ENCODE measurements around the gene MKNK2.
"Not testable (repeated sequence)": the region's sequence is repeated elsewhere in the genome, so short reads cannot be mapped to it uniquely, and the experiment has no call there.

Gene MKNK2

GRCh38 chr19:1992759-1993260 is 58.2 kb downstream of the MKNK2 start:
- no peak overlapping the region for H3K27ac ChIP-seq
- TF ChIP-seq ZFX (IDR thresholded peaks at IDR 0.05), result no peak
- TF ChIP-seq CTCF (conservative IDR thresholded peaks at IDR 0.05), result no peak

DNA sequence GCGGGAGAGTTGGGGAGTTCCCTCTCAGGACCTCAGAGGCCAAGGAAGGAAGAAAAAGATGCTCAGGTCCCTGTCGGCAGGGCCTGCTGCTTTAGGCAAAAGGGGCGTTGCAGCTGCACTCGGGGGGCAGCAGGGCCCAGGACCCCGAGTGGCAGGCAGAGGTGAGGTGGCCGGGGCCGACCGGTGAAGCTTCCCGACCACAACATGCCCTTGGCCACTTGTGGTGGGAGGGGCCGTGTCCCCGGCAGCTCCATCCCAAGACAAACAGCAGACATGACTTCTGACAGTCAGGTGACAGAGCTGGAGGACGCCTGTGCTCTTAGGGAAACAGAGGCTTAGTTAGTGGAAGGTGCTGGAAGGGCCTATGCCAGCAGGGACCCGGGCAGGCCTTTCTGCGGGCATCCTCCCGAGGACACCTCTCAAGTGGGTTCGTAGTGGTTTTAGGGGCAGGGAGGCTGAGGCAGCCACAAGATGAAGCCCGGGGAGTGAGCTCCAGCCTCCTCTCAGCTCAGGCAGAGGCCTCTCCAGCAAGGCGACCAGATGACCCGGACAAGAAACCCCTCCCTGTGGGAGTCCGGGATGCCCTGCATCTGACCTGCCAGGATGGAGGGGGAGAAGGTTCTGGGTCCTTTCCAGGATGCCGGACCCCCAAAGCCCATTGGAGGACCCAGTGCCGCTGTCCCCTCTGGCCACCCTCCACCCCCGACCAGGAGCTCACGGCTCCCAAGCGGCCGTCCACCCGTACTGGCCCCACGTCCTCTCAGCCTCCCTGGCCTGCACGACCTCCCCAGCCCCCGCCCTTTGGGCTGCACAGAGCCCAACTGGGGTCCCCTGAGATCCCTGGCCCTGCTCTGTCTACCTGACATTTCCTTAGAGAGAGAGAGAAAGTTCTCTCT is 59.8 kb downstream of the MKNK2 start:
- TF ChIP-seq ZFX (IDR thresholded peaks at IDR 0.05), result no peak
- no peak overlapping the region for H3K27ac ChIP-seq

- no peak overlapping the region for H3K27ac ChIP-seq
- no peak for TF ChIP-seq CTCF (conservative IDR thresholded peaks at IDR 0.05)
- no peak for TF ChIP-seq ZFX (IDR thresholded peaks at IDR 0.05)
These were observed 60.6 kb downstream of the MKNK2 start for GRCh38 chr19:1990230-1991017.

DNA sequence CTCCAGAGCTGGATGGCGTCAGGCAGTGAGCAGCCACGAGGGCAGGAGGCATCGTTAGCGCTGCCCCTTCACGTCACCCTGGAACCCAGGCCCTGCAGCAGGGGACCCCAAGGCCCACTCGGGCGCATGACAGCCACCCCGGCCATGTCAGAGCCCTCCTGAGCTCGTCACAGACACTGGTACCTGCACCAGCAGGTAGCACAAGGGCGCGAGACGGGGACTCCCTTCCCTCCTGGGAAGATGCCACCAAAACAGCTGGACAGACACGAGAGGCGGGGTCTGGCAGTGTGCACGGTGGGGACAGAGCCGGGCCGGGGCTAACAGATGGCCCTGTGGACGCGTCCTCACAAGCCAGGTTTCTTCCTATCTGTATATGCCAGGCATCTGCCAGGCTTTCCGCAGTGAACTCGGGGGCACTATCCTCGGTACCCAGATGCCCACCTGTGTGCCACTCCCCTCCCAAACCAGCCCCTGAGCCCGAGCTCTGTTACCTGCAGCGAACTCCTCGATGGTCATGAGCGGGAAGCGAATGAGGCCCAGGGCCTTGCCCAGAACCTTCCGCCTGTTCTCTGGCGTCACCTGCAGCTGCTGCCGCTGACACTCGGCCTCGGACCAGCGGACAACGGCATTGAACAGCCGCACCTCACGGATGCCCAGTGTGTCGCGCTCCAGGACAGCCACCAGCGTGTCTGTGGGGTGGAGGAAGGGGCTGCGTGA is 61.4 kb downstream of the MKNK2 start:
- no peak overlapping the region for H3K27ac ChIP-seq
- TF ChIP-seq ZFX (IDR thresholded peaks at IDR 0.05) (no peak), CTCF (conservative IDR thresholded peaks at IDR 0.05) (no peak)

- not testable (repeated sequence) for H3K27ac ChIP-seq
These were observed 62.6 kb downstream of the MKNK2 start for GRCh38 chr19:1988464-1988863.
